H1 (cell line): ENCODE results near the gene SKIC8. TPM values are rescaled to one million over a fixed set of nuclear protein-coding genes. Genes with fewer than 3 reads are reported as not detected.

Experiments
- CTCF ChIA-PET: fragments of 300-600 bp; sonication (Branson Sonifier 250); formaldehyde crosslinking; loops from one replicate; lab custom pipeline; 2021; ENCODE audit not compliant: partially characterized antibody; lab: Charles Lee
- POLR2A ChIA-PET: fragments of 300-600 bp; sonication (Branson Sonifier 250); formaldehyde crosslinking; loops from one replicate; lab custom pipeline; 2021; ENCODE audit warnings: inconsistent platforms; ENCODE audit not compliant: partially characterized antibody; lab: Charles Lee
- DNase-seq, 2 experiments: peaks; one replicate each; pipeline versions ENCODE4 v3.0.0 to v3.0.0-alpha.2; 2010 to 2022; ENCODE audit warnings: low spot score in 2 of 2, low read depth in 1 of 2, mixed read lengths in 1 of 2
- FAIRE-seq: peaks from 2 replicates; lab custom pipeline; 2011; peaks lifted over from hg19 to GRCh38; lab: Jason Lieb, UNC
- H2AFZ ChIP-seq: 2 replicates; pipeline ENCODE4 v1.8.1; 2012; ENCODE audit warnings: low read length, inconsistent platforms
- H2AK5ac ChIP-seq: 2 replicates; pipeline ENCODE4 v1.6.1; 2013; ENCODE audit warnings: low read depth, low read length
- H2BK120ac ChIP-seq: replicated peaks from 2 replicates; pipeline ENCODE3; 2013; ENCODE audit warnings: low read depth, low read length, inconsistent platforms
- H2BK12ac ChIP-seq: 2 replicates; pipeline ENCODE4 v1.6.1; 2013; ENCODE audit warnings: low read depth, low read length
- H2BK15ac ChIP-seq: 2 replicates; pipeline ENCODE4 v1.6.1; 2013; ENCODE audit warnings: low read length
- H2BK20ac ChIP-seq: 2 replicates; pipeline ENCODE4 v1.6.1; 2013; ENCODE audit warnings: low read length
- H2BK5ac ChIP-seq: 2 replicates; pipeline ENCODE4 v1.6.1; 2013; ENCODE audit warnings: low read depth, low read length
- H3K14ac ChIP-seq: 2 replicates; pipeline ENCODE4 v1.6.1; 2013; ENCODE audit warnings: inconsistent platforms; ENCODE audit not compliant: insufficient read length
- H3K18ac ChIP-seq: 2 replicates; pipeline ENCODE4 v1.6.1; 2013; ENCODE audit warnings: low read length; ENCODE audit errors: extremely low read depth
- H3K23ac ChIP-seq: 2 replicates; pipeline ENCODE4 v1.6.1; 2013; ENCODE audit warnings: inconsistent platforms; ENCODE audit not compliant: insufficient read length
- H3K23me2 ChIP-seq: 2 replicates; pipeline ENCODE4 v1.6.1; 2013; ENCODE audit warnings: low read depth, low read length
- H3K27ac ChIP-seq: 2 replicates; pipeline ENCODE4 v1.6.1; 2011; ENCODE audit warnings: low read depth, low read length, inconsistent platforms
- H3K27me3 ChIP-seq, 4 experiments: replicated peaks in 1 of 4; 1 replicate in 1 of 4; 2 replicates in 3 of 4; pipeline versions ENCODE4 v1.6.1 to v1.8.1; 2011 to 2013; ENCODE audit warnings: low read length in 3 of 4, mild to moderate bottlenecking in 3 of 4, inconsistent platforms in 2 of 4, mixed read lengths in 2 of 4, moderate library complexity in 1 of 4; ENCODE audit not compliant: control insufficient read depth in 3 of 4, insufficient read depth in 3 of 4; ENCODE audit errors: extremely low read depth in 1 of 4
- H3K36me3 ChIP-seq, 4 experiments: 2 replicates each; pipeline versions ENCODE4 v1.6.1 to v1.8.1; 2011 to 2013; ENCODE audit warnings: mild to moderate bottlenecking in 4 of 4, low read length in 3 of 4, moderate library complexity in 2 of 4, control low read depth in 1 of 4, inconsistent platforms in 1 of 4; ENCODE audit not compliant: insufficient read depth in 4 of 4, control insufficient read depth in 2 of 4
- H3K4ac ChIP-seq: replicated peaks from 2 replicates; pipeline ENCODE3; 2013; ENCODE audit warnings: low read length, low read depth, mixed read lengths, inconsistent platforms; ENCODE audit not compliant: insufficient read length
- H3K4me1 ChIP-seq, 4 experiments: replicated peaks in 1 of 4; 1 replicate in 1 of 4; 2 replicates in 3 of 4; pipeline versions ENCODE4 v1.6.1 to v1.8.1; 2011 to 2013; ENCODE audit warnings: low read length in 3 of 4, inconsistent platforms in 2 of 4, mixed read lengths in 1 of 4; ENCODE audit not compliant: insufficient read depth in 4 of 4, control insufficient read depth in 3 of 4
- H3K4me2 ChIP-seq, 2 experiments: 2 replicates each; pipeline versions ENCODE4 v1.6.1 to v1.8.1; 2011 to 2013; ENCODE audit warnings: low read depth in 2 of 2, low read length in 2 of 2, control low read depth in 1 of 2, inconsistent platforms in 1 of 2, mild to moderate bottlenecking in 1 of 2; ENCODE audit not compliant: insufficient read depth in 1 of 2
- H3K4me3 ChIP-seq, 4 experiments: fragments of 200-600, 300-600 bp in 1 of 4; sonication (generic), shearing (Covaris generic), sonication (Bioruptor Twin) in 1 of 4; 2 replicates each; pipeline versions ENCODE4 v1.5.1 to v1.8.1; 2011 to 2016; ENCODE audit warnings: low read length in 4 of 4, low read depth in 3 of 4, control low read depth in 2 of 4, inconsistent platforms in 2 of 4, mild to moderate bottlenecking in 2 of 4, mixed read lengths in 1 of 4, moderate library complexity in 1 of 4; ENCODE audit not compliant: insufficient read depth in 2 of 4; ENCODE audit errors: extremely low read depth in 1 of 4
- H3K56ac ChIP-seq: replicated peaks from 2 replicates; pipeline ENCODE3; 2013; ENCODE audit warnings: low read depth, mild to moderate bottlenecking, mixed read lengths, low read length, inconsistent platforms; ENCODE audit not compliant: insufficient read length
- H3K79me1 ChIP-seq: 2 replicates; pipeline ENCODE4 v1.6.1; 2013; ENCODE audit warnings: low read depth, low read length, control low read depth
- H3K79me2 ChIP-seq, 2 experiments: 2 replicates each; pipeline versions ENCODE4 v1.6.1 to v1.8.1; 2012 to 2013; ENCODE audit warnings: low read length in 2 of 2, mild to moderate bottlenecking in 2 of 2, inconsistent platforms in 1 of 2; ENCODE audit not compliant: insufficient read depth in 2 of 2, control insufficient read depth in 1 of 2
- H3K9ac ChIP-seq, 4 experiments: replicated peaks in 1 of 4; 1 replicate in 1 of 4; 2 replicates in 3 of 4; pipeline versions ENCODE4 v1.6.1 to v1.8.1; 2011 to 2013; ENCODE audit warnings: low read depth in 3 of 4, low read length in 3 of 4, control low read depth in 2 of 4, mild to moderate bottlenecking in 2 of 4, moderate library complexity in 2 of 4, inconsistent platforms in 1 of 4; ENCODE audit errors: extremely low read depth in 1 of 4
- H3K9me3 ChIP-seq, 2 experiments: 2 replicates each; pipeline versions ENCODE4 v1.6.1 to v1.8.1; 2012 to 2013; ENCODE audit warnings: mild to moderate bottlenecking in 2 of 2, moderate library complexity in 2 of 2, control low read depth in 1 of 2, inconsistent platforms in 1 of 2, low read depth in 1 of 2, low read length in 1 of 2, mixed read lengths in 1 of 2; ENCODE audit not compliant: insufficient read depth in 2 of 2
- H4K20me1 ChIP-seq, 2 experiments: replicated peaks in 1 of 2; 2 replicates each; pipeline versions ENCODE3 to v1.8.1; 2011 to 2013; ENCODE audit warnings: inconsistent platforms in 2 of 2, low read length in 2 of 2, mild to moderate bottlenecking in 1 of 2; ENCODE audit not compliant: insufficient read depth in 2 of 2, control insufficient read depth in 1 of 2
- H4K5ac ChIP-seq: 2 replicates; pipeline ENCODE4 v1.6.1; 2013; ENCODE audit warnings: low read length, low read depth, mixed read lengths, inconsistent platforms; ENCODE audit not compliant: insufficient read length
- H4K8ac ChIP-seq: 2 replicates; pipeline ENCODE4 v1.8.0; 2013; ENCODE audit warnings: mild to moderate bottlenecking, moderate library complexity, low read length, inconsistent platforms; ENCODE audit not compliant: insufficient read depth; ENCODE audit errors: extremely low read depth
- H4K91ac ChIP-seq: replicated peaks from 2 replicates; pipeline ENCODE3; 2013; ENCODE audit warnings: low read length, mixed read lengths, inconsistent platforms; ENCODE audit not compliant: insufficient read length
- WGBS, 2 experiments: shearing (Covaris generic) in 1 of 2; methylation state at CpG; one replicate each; pipeline versions ENCODE4 v1.1.6 to v1.1.7; 2013 to 2015; ENCODE audit warnings: low lambda C conversion rate in 2 of 2, mixed read lengths in 2 of 2, inconsistent platforms in 1 of 2, low coverage in 1 of 2, missing lambda C conversion rate in 1 of 2; ENCODE audit not compliant: insufficient replicate concordance in 2 of 2, insufficient coverage in 1 of 2, insufficient read length in 1 of 2; ENCODE audit errors: extremely low coverage in 1 of 2, missing lambda C conversion rate in 1 of 2; 5-methylcytosine and 5-hydroxymethylcytosine counted together
- polyA plus RNA-seq, 7 experiments: library from polyadenylated mRNA; depleted of rRNA in 3 of 7; stranded (reverse) in 5 of 7; unstranded in 2 of 7; fragments of >200 nt in 5 of 7; fragments of 200-250 nt in 2 of 7; gene quantifications; 1 replicate in 5 of 7; 2 replicates in 1 of 7; 4 replicates in 1 of 7; pipeline versions ENCODE4 v1.2.1 to v1.2.3, GENCODE V29; 2011 to 2013; ENCODE audit warnings: missing spikeins in 2 of 7, mixed read lengths in 2 of 7
- total RNA-seq: library from RNA; stranded (reverse); fragmentation: NEBNext Ultra II Directional; extraction: Animal tissue kit (Norgen Biotek cat#: 25700); gene quantifications from 2 replicates; pipeline ENCODE4 v1.2.1, GENCODE V29; 2021

Gene SKIC8
- total and polyA plus RNA-seq, 2 of the 8 experiments (the other 6 are each of a cell fraction or from before 2014, with no cell fraction given) = 44.2 to 77.7 TPM

DNA sequence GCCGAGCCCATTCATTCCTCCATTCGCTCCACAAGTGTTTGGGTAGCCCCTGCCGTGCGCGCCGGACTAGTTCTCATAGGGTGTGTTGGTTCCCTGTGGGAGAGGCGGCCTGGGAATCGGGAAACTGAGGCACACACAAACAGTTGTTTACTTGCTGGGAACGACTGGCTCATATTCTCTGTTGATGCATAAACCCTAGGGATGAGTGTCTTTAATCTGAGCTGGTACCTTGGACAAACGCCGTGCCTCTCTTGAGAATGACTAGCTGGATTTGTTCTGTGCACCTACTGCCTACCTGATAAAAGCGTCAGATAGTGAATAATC lies 34.3 kb downstream of the SKIC8 start:
- Histone ChIP-seq H3K4ac (no peak overlapping the region), H2AK5ac (no peak overlapping the region), H3K27ac (no peak overlapping the region), H3K27me3 (peaks cover 0 to 19% (median 10%) of the 10 kb centered on the region in 4 experiments; a peak in 4 of 7 replicates), H2BK5ac (no peak overlapping the region; the same call in 1 of the 2 replicates), H4K20me1 (no peaks in the 10 kb centered on the region), H3K4me2 (peak overlapping the region; percentile 41 to 64), H2BK120ac (no peak overlapping the region), H4K5ac (no peak overlapping the region), H2BK15ac (no peak overlapping the region), H2BK20ac (no peak overlapping the region), H3K4me3 (peak overlapping the region; percentile 24 to 59 (median 28); a peak in 5 of 8 replicates), H3K36me3 (no peaks in the 10 kb centered on the region), H3K14ac (no peak overlapping the region), H4K8ac (no peak overlapping the region), H3K56ac (no peak overlapping the region), H3K79me1 (no peaks in the 10 kb centered on the region), H3K79me2 (no peaks in the 10 kb centered on the region), H2BK12ac (no peak overlapping the region), H3K9me3 (no peaks in the 10 kb centered on the region), H4K91ac (no peak overlapping the region), H3K18ac (no peak overlapping the region), H3K23me2 (no peaks in the 10 kb centered on the region; the same call in 1 of the 2 replicates), H3K23ac (no peak overlapping the region), H3K9ac (peak overlapping the region in 1 of 4 experiments; percentile 28; a peak in 1 of 7 replicates), H3K4me1 (0 out of 7 replicates have a peak, but pooled peaks cover 0 to 3% (median 0%) of the 10 kb centered on the region in 4 experiments), H2AFZ (peak overlapping the region; percentile 93; the same call in 1 of the 2 replicates)
- FAIRE-seq (no peak), DNase-seq (no peak)
- POLR2A ChIA-PET = interaction anchor here (0.6 to 2.7 kb wide), 9 partner anchors 10 to 173 kb away, joined by 3 to 7 read pairs (median 5); partner anchors contain the start of gene IREB2
- CTCF ChIA-PET = interaction anchor here (0.9 to 2.5 kb wide), 6 partner anchors 10 to 265 kb away, joined by 3 to 11 read pairs (median 4); no protein-coding TSS in a partner anchor
- 66% methylated on average over 12 of the region's 12 CpGs; no CpG with 5 or more reads in 1 of the 2 experiments for WGBS, 2 experiments
